Trophoblast cell (in vitro differentiated cells and primary cell): Measurements from ENCODE around the gene PTPRM.

Experiments
- DNase-seq, 2 donors: peaks; one replicate each; pipeline ENCODE4 v3.0.0-alpha.2; 2016
- H2AFZ ChIP-seq: 2 replicates; pipeline ENCODE4 v1.6.1; 2013; ENCODE audit warnings: low read length, moderate library complexity, mild to moderate bottlenecking; ENCODE audit not compliant: insufficient read depth, poor library complexity
- H2AK5ac ChIP-seq: 2 replicates; pipeline ENCODE4 v1.6.1; 2013; ENCODE audit warnings: mild to moderate bottlenecking, low read length
- H2BK120ac ChIP-seq: 2 replicates; pipeline ENCODE4 v1.6.1; 2013; ENCODE audit warnings: low read length, mild to moderate bottlenecking, moderate library complexity; ENCODE audit not compliant: insufficient read depth, poor library complexity
- H2BK12ac ChIP-seq: 2 replicates; pipeline ENCODE4 v1.6.1; 2013; ENCODE audit warnings: mild to moderate bottlenecking, low read length, moderate library complexity
- H2BK5ac ChIP-seq: 2 replicates; pipeline ENCODE4 v1.6.1; 2013; ENCODE audit warnings: low read length, low read depth, moderate library complexity, mild to moderate bottlenecking; ENCODE audit not compliant: poor library complexity
- H3K14ac ChIP-seq: 2 replicates; pipeline ENCODE4 v1.6.1; 2013; ENCODE audit warnings: mild to moderate bottlenecking, low read length
- H3K18ac ChIP-seq: 2 replicates; pipeline ENCODE4 v1.6.1; 2013; ENCODE audit warnings: mild to moderate bottlenecking, low read length
- H3K23ac ChIP-seq: 2 replicates; pipeline ENCODE4 v1.6.1; 2013; ENCODE audit warnings: low read length
- H3K27ac ChIP-seq: 2 replicates; pipeline ENCODE4 v1.5.1; 2013; ENCODE audit warnings: low read depth, mild to moderate bottlenecking, inconsistent platforms, low read length, moderate library complexity
- H3K27me3 ChIP-seq: 2 replicates; pipeline ENCODE4 v1.6.1; 2013; ENCODE audit warnings: inconsistent platforms, mild to moderate bottlenecking, low read length, moderate library complexity; ENCODE audit not compliant: insufficient read depth
- H3K36me3 ChIP-seq, 2 experiments: 1 replicate in 1 of 2; 2 replicates in 1 of 2; pipeline ENCODE4 v1.6.1; 2013; ENCODE audit warnings: low read length in 2 of 2, mild to moderate bottlenecking in 2 of 2, moderate library complexity in 1 of 2; ENCODE audit not compliant: insufficient read depth in 2 of 2, control insufficient read depth in 1 of 2
- H3K4ac ChIP-seq: 2 replicates; pipeline ENCODE4 v1.6.1; 2013; ENCODE audit warnings: low read depth, mild to moderate bottlenecking, low read length, moderate library complexity
- H3K4me1 ChIP-seq, 2 experiments: 1 replicate in 1 of 2; 2 replicates in 1 of 2; pipeline ENCODE4 v1.6.1; 2013; ENCODE audit warnings: low read length in 2 of 2, mild to moderate bottlenecking in 2 of 2, moderate library complexity in 1 of 2; ENCODE audit not compliant: insufficient read depth in 2 of 2, control insufficient read depth in 1 of 2
- H3K4me2 ChIP-seq: 2 replicates; pipeline ENCODE4 v1.6.1; 2013; ENCODE audit warnings: inconsistent platforms, mild to moderate bottlenecking, low read length, moderate library complexity
- H3K4me3 ChIP-seq: 2 replicates; pipeline ENCODE4 v1.5.1; 2013; ENCODE audit warnings: mild to moderate bottlenecking, low read depth, low read length, inconsistent platforms
- H3K79me1 ChIP-seq: one replicate; pipeline ENCODE4 v1.6.1; 2013; ENCODE audit warnings: low read length
- H3K79me2 ChIP-seq: 2 replicates; pipeline ENCODE4 v1.6.1; 2013; ENCODE audit warnings: low read length, mild to moderate bottlenecking; ENCODE audit not compliant: control insufficient read depth, insufficient read depth, poor library complexity
- H3K9ac ChIP-seq: 2 replicates; pipeline ENCODE4 v1.6.1; 2013; ENCODE audit warnings: mild to moderate bottlenecking, low read length
- H3K9me3 ChIP-seq: 2 replicates; pipeline ENCODE4 v1.6.1; 2013; ENCODE audit warnings: low read depth, mild to moderate bottlenecking, control low read depth, inconsistent platforms, low read length; ENCODE audit not compliant: insufficient read depth
- H4K12ac ChIP-seq: 2 replicates; pipeline ENCODE4 v1.6.1; 2013; ENCODE audit warnings: low read depth, mild to moderate bottlenecking, low read length, moderate library complexity
- H4K8ac ChIP-seq: 2 replicates; pipeline ENCODE4 v1.6.1; 2013; ENCODE audit warnings: low read depth, mild to moderate bottlenecking, low read length, moderate library complexity
- H4K91ac ChIP-seq: one replicate; pipeline ENCODE4 v1.6.1; 2013; ENCODE audit warnings: low read depth, mild to moderate bottlenecking, low read length, moderate library complexity
- WGBS: extraction: QIAGEN DNeasy Blood & Tissue Kit; methylation state at CpG from one replicate; pipeline ENCODE4 v1.1.7; 2013; ENCODE audit warnings: missing lambda C conversion rate; ENCODE audit not compliant: insufficient read length, insufficient coverage; ENCODE audit errors: extremely low coverage; 5-methylcytosine and 5-hydroxymethylcytosine counted together

The PTPRM gene

GRCh38 chr18:7577706-7578105 is 10.6 kb downstream of the PTPRM start:
- Histone ChIP-seq H4K12ac (no peak overlapping the region), H2BK120ac (no peak overlapping the region), H3K4ac (peak overlapping the region; percentile 60), H2BK5ac (no peak overlapping the region), H3K9me3 (no peaks in the 10 kb centered on the region), H3K18ac (no peak overlapping the region), H3K79me1 (peaks cover 5% of the 10 kb centered on the region), H2AFZ (no peak overlapping the region), H3K36me3 (peaks cover 0 to 2% of the 10 kb centered on the region in 2 experiments), H3K27ac (no peak overlapping the region), H2BK12ac (no peak overlapping the region), H3K23ac (no peak overlapping the region), H3K14ac (no peak overlapping the region), H3K4me3 (no peak overlapping the region), H4K8ac (no peak overlapping the region), H3K9ac (no peak overlapping the region), H3K4me2 (peak overlapping the region; percentile 7), H4K91ac (no peak overlapping the region), H2AK5ac (no peak overlapping the region), H3K27me3 (no peaks in the 10 kb centered on the region), H3K79me2 (peaks cover 6% of the 10 kb centered on the region), H3K4me1 (peaks cover 6% of the 10 kb centered on the region in 2 experiments)
- peak in 1 of 2 donors; percentile 38 for DNase-seq
- WGBS: no CpG with 5 or more reads among the region's 1 CpG

GRCh38 chr18:7579176-7579917 is 12.2 kb downstream of the PTPRM start:
- no peak overlapping the region for H3K18ac ChIP-seq
- H2AFZ ChIP-seq: no peak overlapping the region
- H2BK5ac ChIP-seq: no peak overlapping the region

GRCh38 chr18:7579918-7580542 is 12.9 kb downstream of the PTPRM start:
- Histone ChIP-seq H2AFZ (no peak overlapping the region), H2BK5ac (no peak overlapping the region), H3K23ac (no peak overlapping the region), H3K27me3 (no peaks in the 10 kb centered on the region), H3K9me3 (no peaks in the 10 kb centered on the region), H3K79me2 (peaks cover 8% of the 10 kb centered on the region), H3K27ac (no peak overlapping the region), H3K36me3 (peaks cover 0 to 2% of the 10 kb centered on the region in 2 experiments), H2BK120ac (no peak overlapping the region), H3K4ac (peak overlapping the region; percentile 54), H2BK12ac (no peak overlapping the region), H3K14ac (no peak overlapping the region), H3K79me1 (peaks cover 5% of the 10 kb centered on the region), H3K4me1 (peaks cover 6% of the 10 kb centered on the region in 2 experiments), H3K4me3 (no peak overlapping the region), H4K12ac (no peak overlapping the region), H3K9ac (no peak overlapping the region), H2AK5ac (no peak overlapping the region), H4K8ac (no peak overlapping the region), H3K4me2 (no peak overlapping the region), H3K18ac (no peak overlapping the region), H4K91ac (no peak overlapping the region)
- DNase-seq: no peak
- WGBS: no CpG with 5 or more reads among the region's 4 CpGs

More at GRCh38 chr18:7579176-7579917, 12.2 kb downstream of the PTPRM start:
- Histone ChIP-seq H4K8ac (no peak overlapping the region), H3K9me3 (no peaks in the 10 kb centered on the region), H3K4me3 (no peak overlapping the region), H3K4me1 (peaks cover 6% of the 10 kb centered on the region in 2 experiments), H2BK12ac (no peak overlapping the region), H3K27me3 (no peaks in the 10 kb centered on the region), H3K79me2 (peaks cover 6% of the 10 kb centered on the region), H4K12ac (no peak overlapping the region), H4K91ac (no peak overlapping the region), H2AK5ac (no peak overlapping the region), H3K4ac (peak overlapping the region; percentile 54), H3K79me1 (peaks cover 5% of the 10 kb centered on the region), H3K4me2 (no peak overlapping the region), H3K27ac (no peak overlapping the region), H3K23ac (no peak overlapping the region), H2BK120ac (no peak overlapping the region), H3K14ac (no peak overlapping the region), H3K36me3 (peaks cover 0 to 2% of the 10 kb centered on the region in 2 experiments), H3K9ac (no peak overlapping the region)
- DNase-seq: no peak
- WGBS: no CpG with 5 or more reads among the region's 3 CpGs

GRCh38 chr18:7584646-7585275 is 17.6 kb downstream of the PTPRM start:
- Histone ChIP-seq H3K4me1 (no peaks in the 10 kb centered on the region), H4K12ac (no peak overlapping the region), H3K27ac (no peak overlapping the region), H2AFZ (no peak overlapping the region), H3K9ac (no peak overlapping the region), H3K4me3 (no peak overlapping the region), H3K27me3 (no peaks in the 10 kb centered on the region), H2BK12ac (no peak overlapping the region), H3K18ac (no peak overlapping the region), H4K91ac (no peak overlapping the region), H2AK5ac (no peak overlapping the region), H3K79me1 (no peaks in the 10 kb centered on the region), H2BK5ac (no peak overlapping the region), H3K9me3 (no peaks in the 10 kb centered on the region), H3K79me2 (peaks cover 4% of the 10 kb centered on the region), H3K23ac (no peak overlapping the region), H3K36me3 (peaks cover 0 to 2% of the 10 kb centered on the region in 2 experiments), H4K8ac (peak overlapping the region; percentile 13), H3K4me2 (no peak overlapping the region), H2BK120ac (no peak overlapping the region), H3K14ac (no peak overlapping the region), H3K4ac (peak overlapping the region; percentile 1)
- no CpG with 5 or more reads among the region's 7 CpGs for WGBS
- no peak for DNase-seq
